Ovary (tissue), 9 donors: ENCODE data around the gene LIMS2. TPM values are rescaled to one million over a fixed set of nuclear protein-coding genes. Genes with fewer than 3 reads are reported as not detected.

Experiments used
- DNase-seq, 5 donors: peaks; one replicate each; pipeline ENCODE4 v3.0.0-alpha.2; 2019 to 2020
- H3K27ac ChIP-seq, 2 donors: fragments of 200-600 bp; one replicate each; pipeline versions ENCODE4 v1.5.1 to v1.8.0; 2019 to 2022
- H3K27me3 ChIP-seq: fragments of 200-600 bp; one replicate; pipeline ENCODE4 v1.8.0; 2022
- H3K36me3 ChIP-seq: fragments of 200-600 bp; sonication (generic); one replicate; pipeline ENCODE4 v1.5.1; 2019
- H3K4me1 ChIP-seq: one replicate; pipeline ENCODE4 v1.8.1; 2013; ENCODE audit warnings: mild to moderate bottlenecking, moderate library complexity; ENCODE audit not compliant: insufficient read depth
- H3K4me3 ChIP-seq: fragments of 200-600 bp; sonication (generic); one replicate; pipeline ENCODE4 v1.5.1; 2017
- H3K9me3 ChIP-seq, 2 donors: fragments of 200-600 bp in 1 of 2; sonication (generic) in 1 of 2; one replicate each; pipeline versions ENCODE4 v1.5.1 to v1.8.1; 2013 to 2019; ENCODE audit warnings: mild to moderate bottlenecking in 1 of 2, moderate library complexity in 1 of 2
- CTCF ChIP-seq, 3 donors: fragments of 450-650 bp in 2 of 3; fragments of 200-600 bp in 1 of 3; IDR thresholded peaks; one replicate each; pipeline versions ENCODE4 v1.5.1 to v1.8.0; 2016 to 2022; ENCODE audit warnings: antibody characterized with exemption in 3 of 3, mild to moderate bottlenecking in 1 of 3
- EP300 ChIP-seq: sonication (generic); formaldehyde crosslinking; IDR thresholded peaks from one replicate; pipeline ENCODE4 v1.6.1; 2017; ENCODE audit warnings: antibody characterized with exemption
- POLR2A ChIP-seq: fragments of 450-650 bp; IDR thresholded peaks from one replicate; pipeline ENCODE4 v1.6.1; 2017; ENCODE audit warnings: antibody characterized with exemption, mild to moderate bottlenecking, moderate library complexity
- WGBS, 3 donors: extraction: QIAGEN DNeasy Blood & Tissue Kit in 1 of 3; methylation state at CpG; one replicate each; pipeline versions ENCODE4 v1.1.5 to v1.1.7; 2013 to 2017; 5-methylcytosine and 5-hydroxymethylcytosine counted together
- intact Hi-C, 4 donors: fragments of 100-400 bp; cut with DNase I; formaldehyde crosslinking; loops; one replicate each; pipeline versions ENCODE4 v1.11.0 to v1.15.1; 2022 to 2023
- polyA plus RNA-seq, 2 donors: library from polyadenylated mRNA; stranded (reverse); fragments of 200-250 nt in 1 of 2; fragments of 350-450 nt in 1 of 2; fragmentation: Illumina TruSeq in 1 of 2; extraction: RNeasy Lipid Tissue Mini Kit (QIAGEN cat#74804) in 1 of 2; gene quantifications; one replicate each; pipeline ENCODE4 v1.2.3, GENCODE V29; 2013 to 2014
- total RNA-seq, 7 donors: library from RNA; depleted of rRNA in 2 of 7; stranded (reverse); fragments of >200 nt in 2 of 7; fragmentation: NEBNext Ultra II Directional in 3 of 7; extraction: Animal tissue kit (Norgen Biotek cat#: 25700) in 3 of 7; gene quantifications; one replicate each; pipeline versions ENCODE4 v1.1.0 to v1.2.4, GENCODE V29; 2016 to 2023
- donor health status: DM: no; HTN: no; CAD: no; lungs with moderate emphysema.
- donor health status: DM: no; HTN: no; CAD: no.
- donor health status: Bipolar disorder and iron deficiency.
- donor health status: DM: yes; HTN: yes; CAD: no.
- donor health status: DM: no; HTN: no; CAD: no.
- donor health status: DM: yes; HTN: yes; CAD: no.

Gene LIMS2
- total and polyA plus RNA-seq, 9 donors, result 3.8 to 70.4 (median 19.1) TPM

- DNase-seq, result no peak
- intact Hi-C loops, result no loop called here
- Histone ChIP-seq H3K36me3 (no peaks in the 10 kb centered on the region), H3K27me3 (no peaks in the 10 kb centered on the region), H3K4me3 (no peak overlapping the region), H3K27ac (no peak overlapping the region), H3K4me1 (peaks cover 5% of the 10 kb centered on the region), H3K9me3 (no peaks in the 10 kb centered on the region)
- no peak for TF ChIP-seq EP300
- no peak for TF ChIP-seq CTCF (IDR thresholded peaks at IDR 0.05)
- 81 to 91% (median 87%) methylated on average over 1 of the region's 1 CpG for WGBS, 3 donors
These were observed 13.1 kb upstream of the LIMS2 start for GRCh38 chr2:127688405-127688804.

GRCh38 chr2:127685410-127686080 is 10.2 kb upstream of the LIMS2 start:
- Histone ChIP-seq H3K36me3 (no peaks in the 10 kb centered on the region), H3K4me3 (no peak overlapping the region), H3K9me3 (no peaks in the 10 kb centered on the region), H3K27ac (no peak overlapping the region), H3K27me3 (no peaks in the 10 kb centered on the region), H3K4me1 (peaks cover 11% of the 10 kb centered on the region)
- intact Hi-C loops, result no loop called here
- no peak for DNase-seq
- no peak for TF ChIP-seq CTCF (IDR thresholded peaks at IDR 0.05)
- no peak for TF ChIP-seq EP300
- TF ChIP-seq POLR2A, result no peak
- WGBS, 3 donors, result 52 to 57% (median 56%) methylated on average over 8 of the region's 8 CpGs

GRCh38 chr2:127683757-127684156 is 8.4 kb upstream of the LIMS2 start:
- no peak overlapping the region for H3K27ac ChIP-seq
- WGBS, 3 donors, result 7 to 19% (median 8%) methylated on average over 15 of the region's 15 CpGs

GRCh38 chr2:127683056-127683455 is 7.7 kb upstream of the LIMS2 start:
- intact Hi-C loops, result no loop called here
- DNase-seq, result no peak
- H3K36me3 ChIP-seq, result no peaks in the 10 kb centered on the region
- peaks cover 11% of the 10 kb centered on the region for H3K4me1 ChIP-seq
- H3K27ac ChIP-seq, result no peak overlapping the region
- TF ChIP-seq CTCF (IDR thresholded peaks at IDR 0.05), result no peak
- no peak for TF ChIP-seq POLR2A
- no peak for TF ChIP-seq EP300
- H3K9me3 ChIP-seq, result no peaks in the 10 kb centered on the region
- H3K27me3 ChIP-seq, result no peaks in the 10 kb centered on the region
- no peak overlapping the region for H3K4me3 ChIP-seq

More at GRCh38 chr2:127683757-127684156, 8.4 kb upstream of the LIMS2 start:
- Histone ChIP-seq H3K9me3 (no peaks in the 10 kb centered on the region), H3K27me3 (no peaks in the 10 kb centered on the region), H3K4me3 (no peak overlapping the region), H3K4me1 (peaks cover 11% of the 10 kb centered on the region), H3K36me3 (no peaks in the 10 kb centered on the region)
- TF ChIP-seq CTCF (IDR thresholded peaks at IDR 0.05) (no peak), POLR2A (no peak), EP300 (no peak)
- peak in 1 of 5 donors; percentile 52 for DNase-seq
- intact Hi-C loops, result no loop called here
